Activated naive CD4-positive, alpha-beta T cell treated with anti-CD3 and anti-CD28 coated beads, Interleukin-2, amount 10 ng/mL, durations not matched to agents 7 days and 5 days (primary cell): ENCODE data around the gene UQCRC2.

Experiments
- CTCF ChIA-PET: fragments of 350-600 bp; sonication (Branson Sonifier 250); formaldehyde crosslinking; loops from one replicate; lab custom pipeline; 2021; ENCODE audit warnings: antibody characterized with exemption; lab: Charles Lee
- DNase-seq: peaks from one replicate; pipeline ENCODE4 v3.0.0-alpha.2; 2020
- H3K27ac Mint-ChIP-seq: one replicate; pipeline ENCODE4 v1.8.0; 2021; ENCODE audit warnings: mild to moderate bottlenecking, moderate library complexity, mixed read lengths
- H3K27me3 Mint-ChIP-seq: one replicate; pipeline ENCODE4 v1.8.0; 2021; ENCODE audit warnings: mild to moderate bottlenecking, mixed read lengths
- H3K36me3 Mint-ChIP-seq: one replicate; pipeline ENCODE4 v1.8.0; 2021; ENCODE audit warnings: mixed read lengths
- H3K4me1 Mint-ChIP-seq: one replicate; pipeline ENCODE4 v1.8.0; 2021; ENCODE audit warnings: mixed read lengths
- H3K4me3 Mint-ChIP-seq: one replicate; pipeline ENCODE4 v1.8.0; 2021; ENCODE audit warnings: mild to moderate bottlenecking, moderate library complexity, mixed read lengths
- H3K9me3 Mint-ChIP-seq: one replicate; pipeline ENCODE4 v1.8.0; 2021; ENCODE audit warnings: mixed read lengths

The UQCRC2 gene

GRCh38 chr16:21957714-21958346, 4.7 kb downstream of the UQCRC2 start:
- Mint-ChIP-seq H3K4me1 (peaks cover 38% of the 10 kb centered on the region), H3K4me3 (no peak overlapping the region), H3K36me3 (peaks cover 49% of the 10 kb centered on the region), H3K27me3 (no peaks in the 10 kb centered on the region), H3K27ac (no peak overlapping the region), H3K9me3 (no peaks in the 10 kb centered on the region)
- DNase-seq: no peak
- CTCF ChIA-PET: no interaction called here

GRCh38 chr16:21959050-21959449, 5.9 kb downstream of the UQCRC2 start:
- DNase-seq: no peak
- peaks cover 46% of the 10 kb centered on the region for H3K36me3 Mint-ChIP-seq
- peaks cover 31% of the 10 kb centered on the region for H3K4me1 Mint-ChIP-seq
- no peak overlapping the region for H3K4me3 Mint-ChIP-seq
- CTCF ChIA-PET: interaction anchor here (1.5 kb wide), 1 partner anchor 118 kb away, joined by 5 read pairs; no protein-coding TSS in a partner anchor
- no peaks in the 10 kb centered on the region for H3K27me3 Mint-ChIP-seq
- no peaks in the 10 kb centered on the region for H3K9me3 Mint-ChIP-seq
- H3K27ac Mint-ChIP-seq: no peak overlapping the region

- Mint-ChIP-seq H3K9me3 (no peaks in the 10 kb centered on the region), H3K27ac (no peak overlapping the region), H3K4me1 (peaks cover 9% of the 10 kb centered on the region), H3K36me3 (peaks cover 58% of the 10 kb centered on the region), H3K27me3 (no peaks in the 10 kb centered on the region), H3K4me3 (no peak overlapping the region)
- CTCF ChIA-PET: interaction anchor here (1.2 kb wide), 1 partner anchor 13 kb away, joined by 3 read pairs; no protein-coding TSS in a partner anchor
- DNase-seq: no peak
Observed at GRCh38 chr16:21962475-21962874, 9.3 kb downstream of the UQCRC2 start.

- Mint-ChIP-seq H3K27ac (no peak overlapping the region), H3K36me3 (peaks cover 59% of the 10 kb centered on the region), H3K4me1 (peaks cover 3% of the 10 kb centered on the region), H3K27me3 (no peaks in the 10 kb centered on the region), H3K9me3 (no peaks in the 10 kb centered on the region), H3K4me3 (no peak overlapping the region)
- DNase-seq: no peak
- CTCF ChIA-PET: interaction anchor here (0.5 kb wide), 1 partner anchor 169 kb away, joined by 3 read pairs; no protein-coding TSS in a partner anchor
Observed at GRCh38 chr16:21963887-21964286, 10.7 kb downstream of the UQCRC2 start.

GRCh38 chr16:21964353-21964752, 11.2 kb downstream of the UQCRC2 start:
- Mint-ChIP-seq H3K36me3 (peaks cover 55% of the 10 kb centered on the region), H3K27ac (no peak overlapping the region), H3K27me3 (no peaks in the 10 kb centered on the region), H3K4me3 (no peak overlapping the region), H3K9me3 (no peaks in the 10 kb centered on the region), H3K4me1 (peaks cover under 1% of the 10 kb centered on the region)
- CTCF ChIA-PET: interaction anchor here (0.5 kb wide), 1 partner anchor 169 kb away, joined by 3 read pairs; no protein-coding TSS in a partner anchor
- no peak for DNase-seq

GRCh38 chr16:21971856-21972255, 18.7 kb downstream of the UQCRC2 start:
- H3K27ac Mint-ChIP-seq: no peak overlapping the region
- no peak overlapping the region for H3K4me3 Mint-ChIP-seq
- no peak for DNase-seq
- CTCF ChIA-PET: no interaction called here
- H3K27me3 Mint-ChIP-seq: no peaks in the 10 kb centered on the region
- peaks cover 45% of the 10 kb centered on the region for H3K36me3 Mint-ChIP-seq
- H3K4me1 Mint-ChIP-seq: no peaks in the 10 kb centered on the region
- no peaks in the 10 kb centered on the region for H3K9me3 Mint-ChIP-seq

GRCh38 chr16:21973945-21974344, 20.8 kb downstream of the UQCRC2 start:
- H3K27ac Mint-ChIP-seq: no peak overlapping the region
- CTCF ChIA-PET: interaction anchor here (1.2 kb wide), 1 partner anchor 16 kb away, joined by 3 read pairs; no protein-coding TSS in a partner anchor
- no peaks in the 10 kb centered on the region for H3K4me1 Mint-ChIP-seq
- no peaks in the 10 kb centered on the region for H3K9me3 Mint-ChIP-seq
- H3K36me3 Mint-ChIP-seq: peaks cover 47% of the 10 kb centered on the region
- no peak for DNase-seq
- H3K4me3 Mint-ChIP-seq: no peak overlapping the region
- H3K27me3 Mint-ChIP-seq: no peaks in the 10 kb centered on the region

- no peak overlapping the region for H3K4me3 Mint-ChIP-seq
Observed at GRCh38 chr16:21980032-21980431, 26.9 kb downstream of the UQCRC2 start.

GRCh38 chr16:21982108-21982507, 28.9 kb downstream of the UQCRC2 start:
- Mint-ChIP-seq H3K27me3 (no peaks in the 10 kb centered on the region), H3K27ac (no peak overlapping the region)

More at GRCh38 chr16:21980032-21980431, 26.9 kb downstream of the UQCRC2 start:
- no peaks in the 10 kb centered on the region for H3K4me1 Mint-ChIP-seq
- no peaks in the 10 kb centered on the region for H3K27me3 Mint-ChIP-seq
- DNase-seq: no peak
- H3K36me3 Mint-ChIP-seq: peaks cover 74% of the 10 kb centered on the region
- CTCF ChIA-PET: no interaction called here
- no peaks in the 10 kb centered on the region for H3K9me3 Mint-ChIP-seq
- no peak overlapping the region for H3K27ac Mint-ChIP-seq

GRCh38 chr16:21984062-21984461, 30.9 kb downstream of the UQCRC2 start:
- Mint-ChIP-seq H3K36me3 (peaks cover 48% of the 10 kb centered on the region), H3K27me3 (no peaks in the 10 kb centered on the region), H3K4me3 (no peak overlapping the region), H3K4me1 (no peaks in the 10 kb centered on the region), H3K27ac (no peak overlapping the region), H3K9me3 (no peaks in the 10 kb centered on the region)
- CTCF ChIA-PET: interaction anchor here (1.5 kb wide), 1 partner anchor 94 kb away, joined by 8 read pairs; no protein-coding TSS in a partner anchor
- DNase-seq: no peak

More at GRCh38 chr16:21982108-21982507, 28.9 kb downstream of the UQCRC2 start:
- CTCF ChIA-PET: interaction anchor here (1.3 kb wide), 1 partner anchor 117 kb away, joined by 3 read pairs; no protein-coding TSS in a partner anchor
- no peak for DNase-seq
- Mint-ChIP-seq H3K9me3 (no peaks in the 10 kb centered on the region), H3K4me3 (no peak overlapping the region), H3K36me3 (peaks cover 62% of the 10 kb centered on the region), H3K4me1 (no peaks in the 10 kb centered on the region)

- Mint-ChIP-seq H3K27ac (no peak overlapping the region), H3K9me3 (no peaks in the 10 kb centered on the region), H3K27me3 (no peaks in the 10 kb centered on the region), H3K4me3 (no peak overlapping the region), H3K36me3 (peaks cover 34% of the 10 kb centered on the region), H3K4me1 (no peaks in the 10 kb centered on the region)
- CTCF ChIA-PET: interaction anchor here (1.5 kb wide), 1 partner anchor 92 kb away, joined by 8 read pairs; no protein-coding TSS in a partner anchor
- DNase-seq: no peak
Observed at GRCh38 chr16:21985524-21985923, 32.4 kb downstream of the UQCRC2 start.

GRCh38 chr16:21986692-21987246, 33.6 kb downstream of the UQCRC2 start:
- no peaks in the 10 kb centered on the region for H3K27me3 Mint-ChIP-seq
- CTCF ChIA-PET: no interaction called here
- no peak for DNase-seq
- no peak overlapping the region for H3K4me3 Mint-ChIP-seq
- peaks cover 5% of the 10 kb centered on the region for H3K4me1 Mint-ChIP-seq
- peaks cover 23% of the 10 kb centered on the region for H3K36me3 Mint-ChIP-seq
- H3K9me3 Mint-ChIP-seq: no peaks in the 10 kb centered on the region
- no peak overlapping the region for H3K27ac Mint-ChIP-seq

GRCh38 chr16:21987498-21987897, 34.3 kb downstream of the UQCRC2 start:
- CTCF ChIA-PET: no interaction called here
- Mint-ChIP-seq H3K4me3 (no peak overlapping the region), H3K4me1 (peaks cover 8% of the 10 kb centered on the region), H3K9me3 (no peaks in the 10 kb centered on the region), H3K36me3 (peaks cover 17% of the 10 kb centered on the region), H3K27ac (no peak overlapping the region), H3K27me3 (no peaks in the 10 kb centered on the region)
- DNase-seq: no peak

- Mint-ChIP-seq H3K27me3 (no peaks in the 10 kb centered on the region), H3K9me3 (no peaks in the 10 kb centered on the region), H3K4me3 (no peak overlapping the region)
Observed at GRCh38 chr16:21989133-21989532, 36.0 kb downstream of the UQCRC2 start.

More at GRCh38 chr16:21989133-21989532, 36.0 kb downstream of the UQCRC2 start:
- peaks cover 8% of the 10 kb centered on the region for H3K4me1 Mint-ChIP-seq
- CTCF ChIA-PET: interaction anchor here (0.5 to 2.8 kb wide), 4 partner anchors 11 to 200 kb away, joined by 3 to 20 read pairs (median 8); partner anchors contain the start of gene PDZD9
- H3K36me3 Mint-ChIP-seq: peaks cover 8% of the 10 kb centered on the region
- H3K27ac Mint-ChIP-seq: no peak overlapping the region
- DNase-seq: no peak
